Epithelial cell of esophagus (primary cell): ENCODE measurements around the gene BIN2.

Experiments used
- DNase-seq: peaks from one replicate; pipeline ENCODE4 v3.0.0; 2010; ENCODE audit warnings: low read depth
- H3K4me3 ChIP-seq: 2 replicates; pipeline ENCODE4 v1.5.1; 2011; ENCODE audit warnings: mild to moderate bottlenecking, low read length, control low read depth
- CTCF ChIP-seq: IDR thresholded peaks from 2 replicates; pipeline ENCODE4 v1.5.1; 2011; ENCODE audit warnings: low read depth, mild to moderate bottlenecking, low read length, control low read depth, inconsistent platforms; ENCODE audit not compliant: insufficient read depth; ENCODE audit errors: missing control alignments

The BIN2 gene

GRCh38 chr12:51335931-51336330, 12.0 kb upstream of the BIN2 start:
- no peak for TF ChIP-seq CTCF
- no peak for DNase-seq
- no peak overlapping the region for H3K4me3 ChIP-seq

GRCh38 chr12:51334764-51335163, 10.8 kb upstream of the BIN2 start:
- no peak overlapping the region for H3K4me3 ChIP-seq
- TF ChIP-seq CTCF, result no peak
- DNase-seq, result peak; percentile 20

GRCh38 chr12:51333536-51333935, 9.6 kb upstream of the BIN2 start:
- no peak for TF ChIP-seq CTCF
- DNase-seq, result no peak
- no peak overlapping the region for H3K4me3 ChIP-seq

- TF ChIP-seq CTCF, result no peak
- no peak for DNase-seq
- no peak overlapping the region for H3K4me3 ChIP-seq
Observed at GRCh38 chr12:51330186-51330585, 6.2 kb upstream of the BIN2 start.

GRCh38 chr12:51329742-51330141, 5.8 kb upstream of the BIN2 start:
- no peak overlapping the region for H3K4me3 ChIP-seq
- TF ChIP-seq CTCF, result no peak
- no peak for DNase-seq

- no peak overlapping the region for H3K4me3 ChIP-seq
- DNase-seq, result no peak
- TF ChIP-seq CTCF, result no peak
Observed at GRCh38 chr12:51328587-51328986, 4.6 kb upstream of the BIN2 start.

- H3K4me3 ChIP-seq, result no peak overlapping the region
- peak; percentile 59 for DNase-seq
- TF ChIP-seq CTCF, result no peak
Observed at GRCh38 chr12:51326698-51327439, 2.9 kb upstream of the BIN2 start.
